PC-3 (cell line): ENCODE results near the gene GRB2. TPM values are rescaled to one million over a fixed set of nuclear protein-coding genes. Genes with fewer than 3 reads are reported as not detected.
A peak's percentile ranks its signal among the peaks of the same experiment; 100 is the strongest.
"Not testable (repeated sequence)": the region's sequence is repeated elsewhere in the genome, so short reads cannot be mapped to it uniquely, and the experiment has no call there.

Source experiments
- ATAC-seq: fragments of 200-7000 bp; cut with Tn5 transposase; 2 replicates; pipeline ENCODE4 v1.9.1; 2020; ENCODE audit warnings: mild to moderate bottlenecking, moderate library complexity
- BruUV-seq: library from RNA; stranded (reverse); fragments of 400-500 nt; replicated peaks from 2 replicates; lab custom pipeline; 2021; lab: Mats Ljungman, UMichigan
- CTCF ChIA-PET: fragments of 300-600 bp; sonication (Branson Sonifier 250); formaldehyde crosslinking; loops from one replicate; lab custom pipeline; 2022; ENCODE audit warnings: antibody characterized with exemption; lab: Charles Lee
- POLR2A ChIA-PET: fragments of 300-600 bp; sonication (Branson Sonifier 250); formaldehyde crosslinking; loops from one replicate; lab custom pipeline; 2022; ENCODE audit warnings: antibody characterized with exemption; ENCODE audit not compliant: unreplicated experiment; lab: Charles Lee
- DNase-seq: peaks from one replicate; pipeline ENCODE4 v3.0.0-alpha.2; 2015
- H2AFZ ChIP-seq: fragments of 300-600 bp; sonication (generic); 2 replicates; pipeline ENCODE4 v1.6.0; 2016; ENCODE audit warnings: antibody characterized with exemption, low read length
- H3F3A ChIP-seq: fragments of 300-600 bp; sonication (generic); one replicate; pipeline ENCODE4 v1.6.0; 2017; ENCODE audit warnings: antibody characterized with exemption, low read length, control low read depth, mild to moderate bottlenecking; ENCODE audit not compliant: unreplicated experiment
- H3K27ac ChIP-seq: fragments of 300-600 bp; sonication (generic); 2 replicates; pipeline ENCODE4 v1.5.1; 2016; ENCODE audit warnings: mild to moderate bottlenecking, low read length
- H3K27me3 ChIP-seq: fragments of 300-600 bp; sonication (generic); 2 replicates; pipeline ENCODE4 v1.6.1; 2016; ENCODE audit warnings: low read length, mixed read lengths
- H3K36me3 ChIP-seq: fragments of 300-600 bp; sonication (generic); 2 replicates; pipeline ENCODE4 v1.6.1; 2016; ENCODE audit warnings: low read depth, mixed run types, low read length, mixed read lengths
- H3K4me1 ChIP-seq: fragments of 300-600 bp; sonication (generic); 2 replicates; pipeline ENCODE4 v1.5.1; 2016; ENCODE audit warnings: low read length; ENCODE audit not compliant: insufficient read depth
- H3K4me2 ChIP-seq: fragments of 300-600 bp; sonication (generic); 2 replicates; pipeline ENCODE4 v1.6.0; 2016; ENCODE audit warnings: low read length
- H3K4me3 ChIP-seq: fragments of 300-600 bp; sonication (generic); 2 replicates; pipeline ENCODE4 v1.5.1; 2016; ENCODE audit warnings: mild to moderate bottlenecking, low read length, mixed read lengths
- H3K79me2 ChIP-seq: fragments of 300-600 bp; sonication (generic); 2 replicates; pipeline ENCODE4 v1.6.1; 2017; ENCODE audit warnings: low read length, mixed read lengths
- H3K9ac ChIP-seq: fragments of 300-600 bp; sonication (generic); 2 replicates; pipeline ENCODE4 v1.6.0; 2016; ENCODE audit warnings: mild to moderate bottlenecking, low read length
- H3K9me2 ChIP-seq: fragments of 300-600 bp; sonication (generic); replicated peaks from 2 replicates; pipeline ENCODE4 v1.6.1; 2016; ENCODE audit warnings: mixed run types, low read length, mixed read lengths
- H3K9me3 ChIP-seq: fragments of 300-600 bp; sonication (generic); 2 replicates; pipeline ENCODE4 v1.6.1; 2016; ENCODE audit warnings: low read length, mixed read lengths
- H4K20me1 ChIP-seq: fragments of 300-600 bp; sonication (generic); 2 replicates; pipeline ENCODE4 v1.6.1; 2016; ENCODE audit warnings: low read length, mixed read lengths
- CTCF ChIP-seq: fragments of 300-600 bp; sonication (generic); conservative IDR thresholded peaks from 2 replicates; pipeline ENCODE4 v1.5.1; 2017; ENCODE audit warnings: antibody characterized with exemption, low read depth, mild to moderate bottlenecking, low read length
- EZH2 ChIP-seq: fragments of 300-600 bp; sonication (generic); IDR thresholded peaks from one replicate; pipeline ENCODE4 v1.6.1; 2017; ENCODE audit warnings: antibody characterized with exemption, mild to moderate bottlenecking, low read length; ENCODE audit not compliant: unreplicated experiment
- EZH2phosphoT487 ChIP-seq: fragments of 300-600 bp; sonication (generic); IDR thresholded peaks from 2 replicates; pipeline ENCODE4 v1.6.1; 2018; ENCODE audit warnings: mild to moderate bottlenecking, antibody characterized with exemption, low read length, borderline replicate concordance
- intact Hi-C: fragments of 100-400 bp; cut with micrococcal nuclease; formaldehyde crosslinking; loops from 2 replicates; pipeline ENCODE4 v1.9.0; 2023
- total RNA-seq: library from RNA; depleted of rRNA; stranded (reverse); fragments of >200 nt; gene quantifications from 2 replicates; pipeline ENCODE4 v1.2.3, GENCODE V29; 2014

Gene GRB2
- total RNA-seq, 1 experiment from 2014 or later = 224 TPM

GRCh38 chr17:75440738-75441448 lies 35.4 kb upstream of the GRB2 start:
- intact Hi-C loops = no loop called here
- no peak overlapping the region for H3K4me2 ChIP-seq
- H3K27ac ChIP-seq = no peak overlapping the region
- no peaks in the 10 kb centered on the region for H3K4me1 ChIP-seq
- BruUV-seq = no TSS peak
- DNase-seq (no peak), ATAC-seq (no peak)
- ChIA-PET CTCF (no interaction called here), POLR2A (interaction anchor here (0.7 kb wide), 1 partner anchor 22 kb away, joined by 7 read pairs; no protein-coding TSS in a partner anchor)
- no peak for TF ChIP-seq EZH2phosphoT487
- no peaks in the 10 kb centered on the region for H3K9me3 ChIP-seq
- H3K36me3 ChIP-seq = no peaks in the 10 kb centered on the region
- H2AFZ ChIP-seq = no peak overlapping the region
- no peaks in the 10 kb centered on the region for H4K20me1 ChIP-seq
- no peaks in the 10 kb centered on the region for H3K9me2 ChIP-seq
- no peak overlapping the region for H3K4me3 ChIP-seq
- no peaks in the 10 kb centered on the region for H3K27me3 ChIP-seq
- H3F3A ChIP-seq = no peaks in the 10 kb centered on the region
- H3K9ac ChIP-seq = no peak overlapping the region
- no peaks in the 10 kb centered on the region for H3K79me2 ChIP-seq

GRCh38 chr17:75439287-75439686 lies 33.8 kb upstream of the GRB2 start:
- H3K4me3 ChIP-seq = no peak overlapping the region
- ChIA-PET CTCF (interaction anchor here (0.6 kb wide), 1 partner anchor 13 kb away, joined by 5 read pairs; no protein-coding TSS in a partner anchor), POLR2A (no interaction called here)
- no peaks in the 10 kb centered on the region for H3K4me1 ChIP-seq
- DNase-seq (peak; percentile 17), ATAC-seq (peak; percentile 50)
- H3K9me2 ChIP-seq = no peaks in the 10 kb centered on the region
- no peak overlapping the region for H3K27ac ChIP-seq
- H3K79me2 ChIP-seq = no peaks in the 10 kb centered on the region
- H3K4me2 ChIP-seq = no peak overlapping the region
- H2AFZ ChIP-seq = no peak overlapping the region
- BruUV-seq = no TSS peak
- no peaks in the 10 kb centered on the region for H4K20me1 ChIP-seq
- no peaks in the 10 kb centered on the region for H3F3A ChIP-seq
- H3K36me3 ChIP-seq = no peaks in the 10 kb centered on the region
- TF ChIP-seq EZH2phosphoT487 (no peak), CTCF (no peak), EZH2 (no peak)
- no peaks in the 10 kb centered on the region for H3K9me3 ChIP-seq
- no peak overlapping the region for H3K9ac ChIP-seq
- H3K27me3 ChIP-seq = no peaks in the 10 kb centered on the region
- intact Hi-C loops = no loop called here

GRCh38 chr17:75437404-75437803 lies 31.9 kb upstream of the GRB2 start:
- ATAC-seq, intact Hi-C loops, H3F3A ChIP-seq, H3K9me2 ChIP-seq, H3K36me3 ChIP-seq, H2AFZ ChIP-seq, H3K27me3 ChIP-seq, H3K79me2 ChIP-seq, H4K20me1 ChIP-seq, CTCF ChIA-PET, H3K4me1 ChIP-seq, H3K27ac ChIP-seq, H3K9me3 ChIP-seq, H3K4me2 ChIP-seq, BruUV-seq, H3K4me3 ChIP-seq, H3K9ac ChIP-seq, POLR2A ChIA-PET, DNase-seq: not testable (repeated sequence)

GRCh38 chr17:75434433-75434832 lies 29.0 kb upstream of the GRB2 start:
- H3K79me2 ChIP-seq, CTCF ChIA-PET, DNase-seq, H4K20me1 ChIP-seq, H2AFZ ChIP-seq, H3K4me1 ChIP-seq, H3K36me3 ChIP-seq, H3K4me2 ChIP-seq, H3K9me3 ChIP-seq, intact Hi-C loops, H3F3A ChIP-seq, H3K9ac ChIP-seq, POLR2A ChIA-PET, H3K27ac ChIP-seq, H3K27me3 ChIP-seq, ATAC-seq, H3K9me2 ChIP-seq, BruUV-seq, H3K4me3 ChIP-seq: not testable (repeated sequence)
